Tibial nerve (tissue), 4 donors: ENCODE results near the gene FFAR1. TPM values are rescaled to one million over a fixed set of nuclear protein-coding genes. Genes with fewer than 3 reads are reported as not detected.
"Not testable (repeated sequence)": the region's sequence is repeated elsewhere in the genome, so short reads cannot be mapped to it uniquely, and the experiment has no call there.

Source experiments
- DNase-seq, 2 donors: peaks; one replicate each; pipeline ENCODE4 v3.0.0-alpha.2; 2019; ENCODE audit warnings: low spot score in 2 of 2
- H3K27ac ChIP-seq, 4 donors: fragments of 200-600 bp; sonication (generic) in 3 of 4; one replicate each; pipeline ENCODE4 v1.5.1; 2017 to 2019; ENCODE audit warnings: mild to moderate bottlenecking in 1 of 4
- H3K27me3 ChIP-seq, 2 donors: fragments of 200-600 bp; sonication (generic) in 1 of 2; one replicate each; pipeline versions ENCODE4 v1.5.1 to v1.6.0; 2017 to 2019
- H3K36me3 ChIP-seq, 3 donors: fragments of 200-600 bp; sonication (generic); one replicate each; pipeline ENCODE4 v1.5.1; 2018 to 2019
- H3K4me1 ChIP-seq, 4 donors: fragments of 200-600 bp; sonication (generic) in 3 of 4; one replicate each; pipeline ENCODE4 v1.5.1; 2017 to 2019
- H3K4me3 ChIP-seq, 4 donors: fragments of 200-600 bp; sonication (generic) in 3 of 4; one replicate each; pipeline ENCODE4 v1.5.1; 2017 to 2019; ENCODE audit warnings: mild to moderate bottlenecking in 1 of 4, moderate library complexity in 1 of 4
- H3K9me3 ChIP-seq, 4 donors: fragments of 200-600 bp; sonication (generic) in 3 of 4; one replicate each; pipeline ENCODE4 v1.5.1; 2017 to 2019
- CTCF ChIP-seq, 5 experiments: fragments of 200-600 bp in 3 of 5; fragments of 450-650 bp in 2 of 5; sonication (generic) in 3 of 5; IDR thresholded peaks; one replicate each; pipeline ENCODE4 v1.5.1; 2016 to 2019; ENCODE audit warnings: antibody characterized with exemption in 5 of 5, mild to moderate bottlenecking in 3 of 5, moderate library complexity in 2 of 5
- EP300 ChIP-seq, 2 donors: sonication (generic); formaldehyde crosslinking; IDR thresholded peaks; one replicate each; pipeline ENCODE4 v1.6.1; 2017; ENCODE audit warnings: antibody characterized with exemption in 2 of 2, mild to moderate bottlenecking in 1 of 2
- POLR2A ChIP-seq, 2 donors: fragments of 450-650 bp; IDR thresholded peaks; one replicate each; pipeline ENCODE4 v1.6.1; 2017; ENCODE audit warnings: antibody characterized with exemption in 2 of 2, mild to moderate bottlenecking in 2 of 2, moderate library complexity in 2 of 2
- WGBS, 2 donors: methylation state at CpG; one replicate each; pipeline ENCODE4 v1.1.5; 2018; 5-methylcytosine and 5-hydroxymethylcytosine counted together
- total RNA-seq, 4 donors: library from RNA; depleted of rRNA; stranded (reverse); fragments of >200 nt; gene quantifications; one replicate each; pipeline ENCODE4 v1.1.0, GENCODE V29; 2016

Gene FFAR1
- total RNA-seq, 4 donors from 2014 or later, result 0.59 TPM; not detected in 3

GRCh38 chr19:35378356-35378755 lies 30.7 kb downstream of the FFAR1 start:
- peaks cover 0 to 9% (median 0%) of the 10 kb centered on the region in 4 donors for H3K9me3 ChIP-seq
- no peaks in the 10 kb centered on the region for H3K27me3 ChIP-seq
- 93 to 96% methylated on average over 3 of the region's 3 CpGs for WGBS, 2 donors
- no peaks in the 10 kb centered on the region for H3K4me1 ChIP-seq
- H3K36me3 ChIP-seq, result no peaks in the 10 kb centered on the region
- no peak overlapping the region for H3K27ac ChIP-seq
- TF ChIP-seq EP300 (IDR thresholded peaks at IDR 0.05), result no peak
- TF ChIP-seq CTCF (IDR thresholded peaks at IDR 0.05), result no peak
- no peak for TF ChIP-seq POLR2A (IDR thresholded peaks at IDR 0.05)
- no peak for DNase-seq
- H3K4me3 ChIP-seq, result no peak overlapping the region

GRCh38 chr19:35379545-35379944 lies 31.8 kb downstream of the FFAR1 start:
- 87 to 91% methylated on average over 5 of the region's 5 CpGs for WGBS, 2 donors
- DNase-seq, H3K4me1 ChIP-seq, H3K36me3 ChIP-seq, H3K27ac ChIP-seq, H3K9me3 ChIP-seq, H3K4me3 ChIP-seq, H3K27me3 ChIP-seq: not testable (repeated sequence)

GRCh38 chr19:35379992-35380391 lies 32.3 kb downstream of the FFAR1 start:
- Histone ChIP-seq H3K27ac (no peak overlapping the region), H3K27me3 (no peaks in the 10 kb centered on the region), H3K4me1 (no peaks in the 10 kb centered on the region), H3K4me3 (no peak overlapping the region), H3K9me3 (peaks cover 0 to 9% (median 0%) of the 10 kb centered on the region in 4 donors), H3K36me3 (no peaks in the 10 kb centered on the region)
- TF ChIP-seq EP300 (IDR thresholded peaks at IDR 0.05) (no peak), POLR2A (IDR thresholded peaks at IDR 0.05) (no peak), CTCF (IDR thresholded peaks at IDR 0.05) (no peak)
- no peak for DNase-seq
- WGBS, 2 donors, result 31 to 36% methylated on average over 1 of the region's 1 CpG

- no peak overlapping the region for H3K4me3 ChIP-seq
- TF ChIP-seq EP300 (IDR thresholded peaks at IDR 0.05), result no peak
- no peak for TF ChIP-seq CTCF (IDR thresholded peaks at IDR 0.05)
- no peak for TF ChIP-seq POLR2A (IDR thresholded peaks at IDR 0.05)
- H3K36me3 ChIP-seq, result no peaks in the 10 kb centered on the region
- H3K27me3 ChIP-seq, result no peaks in the 10 kb centered on the region
- H3K4me1 ChIP-seq, result no peaks in the 10 kb centered on the region
- no peak overlapping the region for H3K27ac ChIP-seq
- 62 to 65% methylated on average over 9 of the region's 9 CpGs for WGBS, 2 donors
- H3K9me3 ChIP-seq, result peaks cover 0 to 15% (median 0%) of the 10 kb centered on the region in 4 donors
- no peak for DNase-seq
These were observed 32.9 kb downstream of the FFAR1 start for GRCh38 chr19:35380450-35381124.

- Histone ChIP-seq H3K27ac (no peak overlapping the region), H3K4me3 (no peak overlapping the region), H3K36me3 (no peaks in the 10 kb centered on the region), H3K27me3 (no peaks in the 10 kb centered on the region), H3K9me3 (peaks cover 0 to 22% (median 0%) of the 10 kb centered on the region in 4 donors), H3K4me1 (no peaks in the 10 kb centered on the region)
- TF ChIP-seq EP300 (IDR thresholded peaks at IDR 0.05) (no peak), POLR2A (IDR thresholded peaks at IDR 0.05) (no peak), CTCF (IDR thresholded peaks at IDR 0.05) (no peak)
- no peak for DNase-seq
- WGBS, 2 donors, result 63 to 81% methylated on average over 3 of the region's 3 CpGs
These were observed 33.6 kb downstream of the FFAR1 start for GRCh38 chr19:35381318-35381717.
